Measurements from ENCODE around the gene ATP5PB.

The ATP5PB gene

GRCh38 chr1:111446967-111447892, 2.0 kb upstream of the ATP5PB start:
- no peak for DNase-seq

GRCh38 chr1:111448482-111448917, 764 bp upstream of the ATP5PB start:
- DNase-seq: no peak

GRCh38 chr1:111449703-111450017, 396 bp downstream of the ATP5PB start:
- no peak for DNase-seq

- no peak for DNase-seq
These were observed 921 bp downstream of the ATP5PB start for GRCh38 chr1:111450185-111450584.

GRCh38 chr1:111452581-111452980, 3.3 kb downstream of the ATP5PB start:
- DNase-seq: no peak

- no peak for DNase-seq
These were observed 4.4 kb downstream of the ATP5PB start for GRCh38 chr1:111453706-111454105.

- no peak for DNase-seq
These were observed 5.8 kb downstream of the ATP5PB start for GRCh38 chr1:111454859-111455641.

- no peak for DNase-seq
These were observed 6.4 kb downstream of the ATP5PB start for GRCh38 chr1:111455642-111456031.

- DNase-seq: no peak
These were observed 12.5 kb downstream of the ATP5PB start for GRCh38 chr1:111461765-111462164.

- no peak for DNase-seq
These were observed 13.2 kb downstream of the ATP5PB start for GRCh38 chr1:111462370-111463028.

- no peak for DNase-seq
These were observed 13.9 kb downstream of the ATP5PB start for GRCh38 chr1:111463029-111463683.

- no peak for DNase-seq
These were observed 16.5 kb downstream of the ATP5PB start for GRCh38 chr1:111465754-111466153.

- DNase-seq: no peak
These were observed 17.2 kb downstream of the ATP5PB start for GRCh38 chr1:111466480-111466879.

GRCh38 chr1:111467865-111468716, 18.8 kb downstream of the ATP5PB start:
- no peak for DNase-seq

- DNase-seq: no peak
These were observed 19.4 kb downstream of the ATP5PB start for GRCh38 chr1:111468717-111469100.

GRCh38 chr1:111469539-111469938, 20.3 kb downstream of the ATP5PB start:
- no peak for DNase-seq

- no peak for DNase-seq
These were observed 21.3 kb downstream of the ATP5PB start for GRCh38 chr1:111470596-111470995.

- no peak for DNase-seq
These were observed 21.7 kb downstream of the ATP5PB start for GRCh38 chr1:111471012-111471411.

- no peak for DNase-seq
These were observed 22.3 kb downstream of the ATP5PB start for GRCh38 chr1:111471538-111471937.

- no peak for DNase-seq
These were observed 24.8 kb downstream of the ATP5PB start for GRCh38 chr1:111474106-111474505.

GRCh38 chr1:111474521-111474920, 25.3 kb downstream of the ATP5PB start:
- DNase-seq: no peak

- DNase-seq: peak; percentile 27 to 34
These were observed 26.4 kb downstream of the ATP5PB start for GRCh38 chr1:111475701-111476100.

Measured in NCI-H187 (cell line).